Sigmoid colon (tissue), 7 donors: Measurements from ENCODE around the gene ADAM23. TPM values are rescaled to one million over a fixed set of nuclear protein-coding genes. Genes with fewer than 3 reads are reported as not detected.

Experiments
- DNase-seq: peaks from one replicate; pipeline ENCODE4 v3.0.0-alpha.2; 2019
- H3K27ac ChIP-seq, 4 donors: fragments of 200-600 bp; sonication (generic); one replicate each; pipeline ENCODE4 v1.5.1; 2016 to 2019; ENCODE audit warnings: mild to moderate bottlenecking in 1 of 4
- H3K27me3 ChIP-seq, 3 donors: fragments of 200-600 bp; sonication (generic); one replicate each; pipeline ENCODE4 v1.5.1; 2019; ENCODE audit warnings: mild to moderate bottlenecking in 1 of 3
- H3K36me3 ChIP-seq, 4 donors: fragments of 200-600 bp; sonication (generic); one replicate each; pipeline ENCODE4 v1.5.1; 2016 to 2019
- H3K4me1 ChIP-seq, 4 donors: fragments of 200-600 bp; sonication (generic); one replicate each; pipeline ENCODE4 v1.5.1; 2017 to 2019
- H3K4me3 ChIP-seq, 4 donors: fragments of 200-600 bp; sonication (generic); one replicate each; pipeline ENCODE4 v1.5.1; 2017 to 2019; ENCODE audit warnings: mild to moderate bottlenecking in 2 of 4, moderate library complexity in 1 of 4
- H3K9me3 ChIP-seq, 4 donors: fragments of 200-600 bp in 3 of 4; sonication (generic) in 3 of 4; one replicate each; pipeline versions ENCODE4 v1.5.1 to v1.6.1; 2013 to 2019
- EP300 ChIP-seq, 4 donors: sonication (generic); formaldehyde crosslinking; IDR thresholded peaks; one replicate each; pipeline ENCODE4 v1.6.1; 2017; ENCODE audit warnings: antibody characterized with exemption in 4 of 4
- POLR2A ChIP-seq, 2 donors: fragments of 450-650 bp; IDR thresholded peaks; one replicate each; pipeline ENCODE4 v1.6.1; 2016; ENCODE audit warnings: antibody characterized with exemption in 2 of 2, mild to moderate bottlenecking in 2 of 2, moderate library complexity in 2 of 2
- POLR2AphosphoS5 ChIP-seq, 4 donors: sonication (generic); formaldehyde crosslinking; IDR thresholded peaks; one replicate each; pipeline ENCODE4 v1.6.1; 2017; ENCODE audit warnings: antibody characterized with exemption in 4 of 4
- WGBS, 2 donors: extraction: QIAGEN DNeasy Blood & Tissue Kit; methylation state at CpG; one replicate each; pipeline ENCODE4 v1.1.7; 2013; 5-methylcytosine and 5-hydroxymethylcytosine counted together
- intact Hi-C: fragments of 100-400 bp; cut with DNase I; formaldehyde crosslinking; loops from one replicate; pipeline ENCODE4 v1.15.1; 2023
- polyA plus RNA-seq, 3 donors: library from polyadenylated mRNA; stranded (reverse); fragments of 200-250 nt; gene quantifications; one replicate each; pipeline ENCODE4 v1.2.3, GENCODE V29; 2013
- total RNA-seq, 4 donors: library from RNA; depleted of rRNA; stranded (reverse); fragments of >200 nt; gene quantifications; one replicate each; pipeline ENCODE4 v1.1.0, GENCODE V29; 2016
- TF ChIP-seq, protein P1 (sequence below), 4 experiments: fragments of 450-650 bp in 3 of 4; fragments of 200-600 bp in 1 of 4; IDR thresholded peaks; one replicate each; pipeline ENCODE4 v1.5.1; 2016 to 2019; ENCODE audit warnings: antibody characterized with exemption in 4 of 4, mild to moderate bottlenecking in 3 of 4, moderate library complexity in 2 of 4
- donor health status: healthy with polysubstance abuse.
- donor health status: Bipolar disorder and iron deficiency.
- donor health status: healthy.

Gene ADAM23
- total and polyA plus RNA-seq, 7 donors, result under 0.01 to 2.9 (median 1.6) TPM

DNA sequence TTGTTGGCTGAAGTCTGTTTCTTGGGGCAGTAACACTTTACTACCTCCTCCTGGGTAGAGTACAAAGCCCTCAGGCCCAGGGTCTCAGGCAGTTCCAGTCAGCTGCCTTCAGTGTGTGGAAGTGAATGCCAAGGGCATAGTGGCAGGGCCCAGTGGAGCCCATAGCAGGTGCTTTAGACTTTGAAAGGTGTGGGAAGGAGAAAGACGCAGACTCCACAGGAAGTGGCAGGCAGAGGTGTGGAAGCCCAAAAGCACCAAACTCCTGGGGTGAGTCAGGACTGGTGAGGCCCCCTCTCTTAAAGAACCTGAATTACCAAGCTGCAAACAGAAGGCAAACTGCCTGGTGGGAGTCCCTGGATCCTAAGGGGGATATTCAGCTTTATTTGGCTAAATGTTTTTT is 45.3 kb downstream of the ADAM23 start:
- H3K4me1 ChIP-seq, result no peaks in the 10 kb centered on the region
- no peaks in the 10 kb centered on the region for H3K27me3 ChIP-seq
- H3K9me3 ChIP-seq, result no peaks in the 10 kb centered on the region
- H3K4me3 ChIP-seq, result no peak overlapping the region
- TF ChIP-seq POLR2AphosphoS5 (IDR thresholded peaks at IDR 0.05) (no peak), POLR2A (IDR thresholded peaks at IDR 0.05) (no peak), EP300 (IDR thresholded peaks at IDR 0.05) (no peak)
- TF ChIP-seq, protein P1, sequence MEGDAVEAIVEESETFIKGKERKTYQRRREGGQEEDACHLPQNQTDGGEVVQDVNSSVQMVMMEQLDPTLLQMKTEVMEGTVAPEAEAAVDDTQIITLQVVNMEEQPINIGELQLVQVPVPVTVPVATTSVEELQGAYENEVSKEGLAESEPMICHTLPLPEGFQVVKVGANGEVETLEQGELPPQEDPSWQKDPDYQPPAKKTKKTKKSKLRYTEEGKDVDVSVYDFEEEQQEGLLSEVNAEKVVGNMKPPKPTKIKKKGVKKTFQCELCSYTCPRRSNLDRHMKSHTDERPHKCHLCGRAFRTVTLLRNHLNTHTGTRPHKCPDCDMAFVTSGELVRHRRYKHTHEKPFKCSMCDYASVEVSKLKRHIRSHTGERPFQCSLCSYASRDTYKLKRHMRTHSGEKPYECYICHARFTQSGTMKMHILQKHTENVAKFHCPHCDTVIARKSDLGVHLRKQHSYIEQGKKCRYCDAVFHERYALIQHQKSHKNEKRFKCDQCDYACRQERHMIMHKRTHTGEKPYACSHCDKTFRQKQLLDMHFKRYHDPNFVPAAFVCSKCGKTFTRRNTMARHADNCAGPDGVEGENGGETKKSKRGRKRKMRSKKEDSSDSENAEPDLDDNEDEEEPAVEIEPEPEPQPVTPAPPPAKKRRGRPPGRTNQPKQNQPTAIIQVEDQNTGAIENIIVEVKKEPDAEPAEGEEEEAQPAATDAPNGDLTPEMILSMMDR (IDR thresholded peaks at IDR 0.05), result no peak
- no peak for DNase-seq
- H3K27ac ChIP-seq, result no peak overlapping the region
- intact Hi-C loops, result no loop called here
- WGBS, 2 donors, result 69 to 70% methylated on average over 1 of the region's 1 CpG
- H3K36me3 ChIP-seq, result no peaks in the 10 kb centered on the region

- Histone ChIP-seq H3K27me3 (no peaks in the 10 kb centered on the region), H3K4me3 (no peak overlapping the region), H3K36me3 (no peaks in the 10 kb centered on the region), H3K4me1 (no peaks in the 10 kb centered on the region), H3K9me3 (no peaks in the 10 kb centered on the region), H3K27ac (no peak overlapping the region)
- intact Hi-C loops, result no loop called here
- no peak for DNase-seq
- no peak for TF ChIP-seq EP300 (IDR thresholded peaks at IDR 0.05)
- WGBS, 2 donors, result 88 to 90% methylated on average over 1 of the region's 1 CpG
Observed at GRCh38 chr2:206494061-206494460, 50.7 kb downstream of the ADAM23 start.

GRCh38 chr2:206502729-206503128 is 59.4 kb downstream of the ADAM23 start:
- no peak overlapping the region for H3K27ac ChIP-seq
- no peaks in the 10 kb centered on the region for H3K9me3 ChIP-seq
- TF ChIP-seq EP300 (IDR thresholded peaks at IDR 0.05), result no peak
- TF ChIP-seq, protein P1 (IDR thresholded peaks at IDR 0.05), result no peak
- TF ChIP-seq POLR2A (IDR thresholded peaks at IDR 0.05), result no peak
- TF ChIP-seq POLR2AphosphoS5 (IDR thresholded peaks at IDR 0.05), result no peak
- 73 to 75% methylated on average over 4 of the region's 4 CpGs for WGBS, 2 donors
- DNase-seq, result no peak
- intact Hi-C loops, result no loop called here
- H3K36me3 ChIP-seq, result no peaks in the 10 kb centered on the region
- no peaks in the 10 kb centered on the region for H3K27me3 ChIP-seq
- H3K4me1 ChIP-seq, result no peaks in the 10 kb centered on the region
- no peak overlapping the region for H3K4me3 ChIP-seq

DNA sequence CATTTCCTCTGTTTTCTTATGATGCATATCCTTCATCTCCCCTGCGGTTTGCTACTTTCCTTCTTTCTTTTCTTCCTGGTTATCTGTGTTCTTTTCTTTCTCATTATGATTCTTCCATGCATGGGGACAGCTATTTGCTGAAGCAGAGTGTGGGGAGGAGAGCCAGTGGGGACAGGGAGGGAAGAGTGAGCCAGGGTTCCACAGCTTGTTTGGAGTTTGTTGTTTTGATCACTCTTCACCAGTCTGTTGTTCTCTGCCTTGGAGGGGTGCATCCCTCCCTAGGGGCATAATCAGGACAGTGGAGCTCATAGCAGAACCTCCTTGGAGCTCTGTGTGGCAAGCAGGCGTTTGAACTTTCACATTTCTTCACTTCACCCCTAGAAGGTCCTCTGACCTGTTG is 68.0 kb downstream of the ADAM23 start:
- H3K36me3 ChIP-seq, result no peaks in the 10 kb centered on the region
- no peaks in the 10 kb centered on the region for H3K4me1 ChIP-seq
- no peak overlapping the region for H3K27ac ChIP-seq
- no peaks in the 10 kb centered on the region for H3K27me3 ChIP-seq
- no peak overlapping the region for H3K4me3 ChIP-seq
- 50 to 62% methylated on average over 2 of the region's 2 CpGs for WGBS, 2 donors
- intact Hi-C loops, result no loop called here
- no peaks in the 10 kb centered on the region for H3K9me3 ChIP-seq
- TF ChIP-seq EP300 (IDR thresholded peaks at IDR 0.05), result no peak
- TF ChIP-seq POLR2A (IDR thresholded peaks at IDR 0.05), result no peak
- no peak for TF ChIP-seq POLR2AphosphoS5 (IDR thresholded peaks at IDR 0.05)
- TF ChIP-seq, protein P1 (IDR thresholded peaks at IDR 0.05), result no peak
- DNase-seq, result no peak

GRCh38 chr2:206512999-206513398 is 69.7 kb downstream of the ADAM23 start:
- intact Hi-C loops, result no loop called here

More at GRCh38 chr2:206512999-206513398, 69.7 kb downstream of the ADAM23 start:
- WGBS, 2 donors, result 80 to 83% methylated on average over 1 of the region's 1 CpG
- Histone ChIP-seq H3K4me1 (no peaks in the 10 kb centered on the region), H3K9me3 (no peaks in the 10 kb centered on the region), H3K4me3 (no peak overlapping the region), H3K27me3 (no peaks in the 10 kb centered on the region), H3K27ac (no peak overlapping the region), H3K36me3 (no peaks in the 10 kb centered on the region)
- TF ChIP-seq POLR2AphosphoS5 (IDR thresholded peaks at IDR 0.05), result no peak
- TF ChIP-seq, protein P1 (IDR thresholded peaks at IDR 0.05), result no peak
- TF ChIP-seq POLR2A (IDR thresholded peaks at IDR 0.05), result no peak
- no peak for TF ChIP-seq EP300 (IDR thresholded peaks at IDR 0.05)
- no peak for DNase-seq
